ENCODE results near the gene TM2D1.

The TM2D1 gene

GRCh38 chr1:61637470-61637869 lies 87.5 kb downstream of the TM2D1 start:
- no peak overlapping the region for H3K4me3 ChIP-seq (ENCODE audit: low read depth, low read length)
- no peak for TF ChIP-seq CTCF (IDR thresholded peaks at IDR 0.05; ENCODE audit: borderline replicate concordance, insufficient read depth, low read depth, low read length)

- no peak overlapping the region for H3K4me3 ChIP-seq (ENCODE audit: low read depth, low read length)
- no peak for TF ChIP-seq CTCF (IDR thresholded peaks at IDR 0.05; ENCODE audit: borderline replicate concordance, insufficient read depth, low read depth, low read length)
Observed at GRCh38 chr1:61636814-61637213, 88.1 kb downstream of the TM2D1 start.

- H3K4me3 ChIP-seq (ENCODE audit: low read depth, low read length): no peak overlapping the region
- TF ChIP-seq CTCF (IDR thresholded peaks at IDR 0.05; ENCODE audit: borderline replicate concordance, insufficient read depth, low read depth, low read length): no peak
Observed at GRCh38 chr1:61636376-61636775, 88.6 kb downstream of the TM2D1 start.

GRCh38 chr1:61635557-61635956 lies 89.4 kb downstream of the TM2D1 start:
- no peak for TF ChIP-seq CTCF (IDR thresholded peaks at IDR 0.05; ENCODE audit: borderline replicate concordance, insufficient read depth, low read depth, low read length)
- no peak overlapping the region for H3K4me3 ChIP-seq (ENCODE audit: low read depth, low read length)

GRCh38 chr1:61631436-61631835 lies 93.5 kb downstream of the TM2D1 start:
- TF ChIP-seq CTCF (IDR thresholded peaks at IDR 0.05; ENCODE audit: borderline replicate concordance, insufficient read depth, low read depth, low read length): no peak

More at GRCh38 chr1:61631436-61631835, 93.5 kb downstream of the TM2D1 start:
- no peak overlapping the region for H3K4me3 ChIP-seq (ENCODE audit: low read depth, low read length)
